Adrenal gland (tissue), 5 donors: ENCODE data around the gene LLGL1.

ENCODE experiments used
- CTCF ChIP-seq, 6 experiments: fragments of 450-650 bp in 4 of 6; fragments of 200-600 bp in 2 of 6; sonication (generic) in 1 of 6; IDR thresholded peaks; 1 replicate in 5 of 6; 2 replicates in 1 of 6; pipeline versions ENCODE4 v1.5.1 to v1.8.0; 2016 to 2021; ENCODE audit warnings: antibody characterized with exemption in 6 of 6, mild to moderate bottlenecking in 2 of 6, moderate library complexity in 1 of 6
- POLR2A ChIP-seq, 2 donors: fragments of 450-650 bp; IDR thresholded peaks; one replicate each; pipeline ENCODE4 v1.6.1; 2017; ENCODE audit warnings: antibody characterized with exemption in 2 of 2, mild to moderate bottlenecking in 2 of 2, moderate library complexity in 1 of 2
- donor health status: DM: no; HTN: no; CAD: no.

- TF ChIP-seq POLR2A (IDR thresholded peaks at IDR 0.05) (no peak), CTCF (IDR thresholded peaks at IDR 0.05) (no peak)
Measured at GRCh38 chr17:18224387-18225120, 881 bp upstream of the LLGL1 start.
